ENCODE results near the gene ENAH.
"Not testable (repeated sequence)": the region's sequence is repeated elsewhere in the genome, so short reads cannot be mapped to it uniquely, and the experiment has no call there.

The ENAH gene

GRCh38 chr1:225523263-225523950, 129.5 kb downstream of the ENAH start:
- DNase-seq (ENCODE audit: low read depth) = no peak

DNA sequence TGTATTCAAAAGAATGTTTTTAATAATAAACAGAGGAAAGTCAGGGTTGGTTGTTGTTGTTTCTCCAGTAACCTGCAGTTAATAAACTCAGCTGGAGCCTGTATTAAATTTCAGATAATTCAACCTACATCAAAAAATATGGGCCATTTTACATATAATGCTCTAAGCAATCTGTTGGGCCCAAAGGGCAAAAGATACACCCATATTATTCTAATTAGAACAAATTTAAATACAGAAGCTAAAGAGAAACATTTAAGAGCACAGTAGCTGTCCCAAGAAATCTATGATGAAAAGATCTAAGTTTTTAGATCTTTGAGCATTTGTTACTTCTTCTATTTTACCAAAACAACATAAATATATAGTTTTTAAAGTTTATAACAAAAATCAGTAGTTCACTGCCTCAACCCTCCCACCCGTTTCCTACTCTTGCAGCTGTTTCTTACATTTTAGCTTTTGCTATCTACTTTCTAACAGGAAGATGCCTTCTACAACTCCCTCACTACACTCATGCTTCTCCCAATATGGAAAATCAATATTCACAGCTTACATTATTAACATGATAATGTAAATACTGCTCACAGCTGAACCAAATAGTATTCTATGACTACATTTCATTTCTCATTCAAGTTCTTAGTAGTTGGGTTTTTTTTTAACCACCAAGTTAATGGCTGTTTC, 130.2 kb downstream of the ENAH start:
- no peak for DNase-seq (ENCODE audit: low read depth)

DNA sequence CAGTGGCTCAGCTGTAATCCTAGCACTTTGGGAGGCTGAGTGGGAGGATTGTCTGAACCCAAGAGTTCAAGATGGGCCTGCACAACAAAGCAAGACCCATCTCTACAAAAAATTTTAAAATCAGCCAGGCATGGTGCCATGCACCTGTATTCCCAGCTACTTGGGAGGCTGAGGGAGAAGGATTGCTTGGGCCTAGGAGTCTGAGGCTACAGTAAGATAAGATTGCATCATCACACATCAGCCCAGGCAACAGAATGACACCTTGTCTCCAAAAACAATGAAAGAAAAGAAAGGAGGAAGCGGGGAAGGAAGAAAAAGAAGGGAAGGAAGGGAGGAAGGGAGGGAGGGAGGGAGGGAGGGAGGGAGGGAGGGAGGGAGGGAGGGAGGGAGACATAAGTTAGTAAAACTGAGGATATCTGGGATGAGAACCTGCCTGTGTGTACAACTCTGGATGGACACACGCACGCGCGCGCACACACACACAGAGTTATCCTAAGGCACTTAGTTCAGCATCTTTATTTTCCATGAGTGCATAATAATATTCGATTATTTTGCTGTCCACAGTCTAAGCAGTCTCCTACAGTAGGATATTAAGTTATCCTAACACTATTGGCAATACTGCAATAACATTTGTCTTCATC, 132.2 kb downstream of the ENAH start:
- no peak for DNase-seq (ENCODE audit: low read depth)

GRCh38 chr1:225519166-225519863, 133.6 kb downstream of the ENAH start:
- no peak for DNase-seq (ENCODE audit: low read depth)

- no peak for DNase-seq (ENCODE audit: low read depth)
Observed at GRCh38 chr1:225517697-225518096, 135.2 kb downstream of the ENAH start.

DNA sequence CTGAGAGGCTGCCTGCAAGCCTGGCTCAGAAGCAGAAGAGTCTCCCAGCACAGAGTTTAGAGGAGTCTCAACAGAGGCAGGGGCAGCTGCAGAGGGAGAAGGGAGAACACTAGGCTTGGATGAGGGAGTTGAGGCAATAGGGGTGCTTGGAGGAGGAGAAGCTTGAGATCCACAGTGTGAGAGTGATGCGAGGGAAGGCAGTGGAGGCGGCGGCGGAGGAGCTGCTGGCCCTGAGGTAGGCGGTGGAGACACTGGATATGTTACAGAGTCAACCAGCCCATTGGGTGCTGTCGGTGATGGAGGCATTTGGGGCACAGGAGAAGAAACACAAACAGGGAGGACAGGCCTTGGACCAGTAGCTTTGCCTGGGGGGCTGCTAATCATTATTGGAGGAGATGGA, 135.7 kb downstream of the ENAH start:
- DNase-seq (ENCODE audit: low read depth) = no peak

GRCh38 chr1:225514671-225515081, 138.2 kb downstream of the ENAH start:
- no peak for DNase-seq (ENCODE audit: low read depth)

DNA sequence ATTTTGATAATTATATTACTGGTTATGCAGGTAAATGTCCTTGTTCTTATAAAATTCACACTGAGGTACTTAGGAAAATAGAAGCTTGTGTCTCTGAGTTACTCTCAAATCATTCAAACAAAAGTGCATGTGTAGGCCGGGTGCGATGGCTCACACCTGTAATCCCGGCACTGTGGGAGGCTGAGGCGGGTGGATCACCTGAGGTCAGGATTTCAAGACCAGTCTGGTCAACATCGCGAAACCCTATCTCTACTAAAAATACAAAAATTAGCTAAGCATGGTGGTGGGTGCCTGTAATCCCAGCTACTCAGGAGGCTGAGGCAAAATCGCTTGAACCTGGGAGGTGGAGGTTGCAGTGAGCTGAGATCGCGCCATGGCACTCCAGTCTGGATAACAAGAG, 139.3 kb downstream of the ENAH start:
- DNase-seq (ENCODE audit: low read depth) = not testable (repeated sequence)

DNA sequence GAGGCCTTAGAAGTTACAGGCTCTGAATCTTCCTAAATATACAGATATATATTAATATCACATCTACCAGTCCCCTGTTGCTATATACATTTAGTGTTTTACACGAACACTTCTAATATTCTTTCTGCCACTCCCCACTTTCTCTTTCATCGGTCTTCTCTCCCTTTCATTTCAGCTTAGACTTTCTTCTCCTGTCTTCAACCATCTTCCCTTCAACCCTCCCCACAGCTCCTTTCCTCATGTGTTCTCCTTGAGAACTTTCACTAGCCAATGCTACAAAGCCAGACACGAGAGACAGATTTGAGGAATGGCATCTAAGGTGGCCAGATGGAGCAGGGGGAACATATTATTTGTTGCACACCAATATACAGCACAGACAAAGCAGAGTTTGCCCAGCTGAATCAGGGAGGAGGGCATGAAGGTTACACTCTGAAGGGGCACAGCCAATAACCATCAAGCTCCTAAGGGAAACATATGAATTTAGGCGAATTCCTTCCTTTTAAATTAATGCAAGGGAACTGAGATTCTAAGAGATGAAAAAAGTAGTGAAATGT, 141.0 kb downstream of the ENAH start:
- no peak for DNase-seq (ENCODE audit: low read depth)

- DNase-seq (ENCODE audit: low read depth) = not testable (repeated sequence)
Observed at GRCh38 chr1:225510740-225511139, 142.2 kb downstream of the ENAH start.

- no peak for DNase-seq (ENCODE audit: low read depth)
Observed at GRCh38 chr1:225509770-225510169, 143.2 kb downstream of the ENAH start.

- DNase-seq (ENCODE audit: low read depth) = no peak
Observed at GRCh38 chr1:225509376-225509707, 143.6 kb downstream of the ENAH start.

GRCh38 chr1:225508538-225509375, 144.2 kb downstream of the ENAH start:
- no peak for DNase-seq (ENCODE audit: low read depth)

DNA sequence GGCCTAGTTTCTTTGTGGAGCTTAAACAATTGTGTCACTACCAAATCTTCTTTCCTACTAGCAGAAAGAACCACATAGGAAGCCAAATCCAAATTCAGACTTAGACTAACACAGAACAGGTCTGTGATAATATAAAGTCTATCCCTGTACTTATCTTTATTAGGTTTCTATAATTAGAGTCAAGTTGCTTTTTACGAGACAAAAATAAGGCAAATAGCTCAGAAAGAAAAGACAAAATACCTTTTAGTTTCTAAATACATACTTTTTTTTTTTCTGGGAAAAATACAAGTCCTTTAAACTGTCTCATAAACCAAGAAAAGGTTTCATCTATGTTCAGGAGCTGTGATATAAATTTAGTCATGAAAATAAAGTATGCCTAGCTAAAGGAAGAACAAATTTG, 146.2 kb downstream of the ENAH start:
- DNase-seq (ENCODE audit: low read depth) = no peak

DNA sequence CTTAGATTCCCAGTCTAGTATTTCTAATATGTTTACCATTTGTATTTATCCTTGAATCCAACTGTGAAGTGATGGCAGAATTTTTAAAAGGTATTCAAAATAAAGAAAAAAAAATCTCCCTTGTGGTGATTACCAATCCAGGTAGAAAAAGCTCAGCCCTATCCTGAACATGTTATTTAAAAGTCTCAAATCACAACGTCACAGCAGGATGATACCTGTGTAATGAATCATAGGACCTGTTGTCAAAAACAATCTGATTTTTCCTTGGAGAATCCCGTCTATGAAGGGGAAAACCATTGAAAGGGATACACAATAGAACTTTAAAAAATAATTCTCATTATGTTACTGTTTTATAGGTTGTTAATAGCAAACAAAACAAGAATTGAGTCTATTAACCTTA, 148.1 kb downstream of the ENAH start:
- DNase-seq (ENCODE audit: low read depth) = no peak

- no peak for DNase-seq (ENCODE audit: low read depth)
Observed at GRCh38 chr1:225500624-225501192, 152.2 kb downstream of the ENAH start.

DNA sequence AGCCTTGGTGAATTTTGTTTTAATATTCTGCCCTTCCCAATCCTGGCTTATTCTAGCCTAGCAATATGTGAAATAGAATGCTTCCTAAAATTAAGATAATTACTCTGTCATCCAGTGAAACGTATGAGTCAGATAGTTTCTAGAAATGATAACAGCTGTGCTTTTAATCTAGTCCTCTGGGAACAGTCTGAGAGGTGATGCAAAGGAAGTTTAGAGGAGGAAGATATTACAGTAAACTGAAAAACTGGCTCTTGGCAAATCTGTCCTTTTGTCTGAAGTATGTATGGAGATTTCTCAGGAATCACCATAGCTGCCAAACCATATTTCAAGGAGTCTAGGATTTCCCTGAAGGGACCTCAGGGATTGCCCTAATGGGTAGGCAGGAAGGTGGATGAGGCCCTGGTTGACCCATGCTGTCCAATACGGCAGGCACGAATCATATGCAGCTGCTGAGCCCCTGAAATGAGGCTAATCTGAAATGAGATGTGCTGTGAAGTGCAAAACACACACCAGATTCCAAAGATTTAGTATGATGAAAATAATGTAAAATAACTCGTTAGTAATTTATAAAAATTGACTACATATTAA, 154.3 kb downstream of the ENAH start:
- DNase-seq (ENCODE audit: low read depth) = no peak

GRCh38 chr1:225494789-225495359, 158.0 kb downstream of the ENAH start:
- no peak for DNase-seq (ENCODE audit: low read depth)

GRCh38 chr1:225493591-225494246, 159.2 kb downstream of the ENAH start:
- DNase-seq (ENCODE audit: low read depth) = no peak

DNA sequence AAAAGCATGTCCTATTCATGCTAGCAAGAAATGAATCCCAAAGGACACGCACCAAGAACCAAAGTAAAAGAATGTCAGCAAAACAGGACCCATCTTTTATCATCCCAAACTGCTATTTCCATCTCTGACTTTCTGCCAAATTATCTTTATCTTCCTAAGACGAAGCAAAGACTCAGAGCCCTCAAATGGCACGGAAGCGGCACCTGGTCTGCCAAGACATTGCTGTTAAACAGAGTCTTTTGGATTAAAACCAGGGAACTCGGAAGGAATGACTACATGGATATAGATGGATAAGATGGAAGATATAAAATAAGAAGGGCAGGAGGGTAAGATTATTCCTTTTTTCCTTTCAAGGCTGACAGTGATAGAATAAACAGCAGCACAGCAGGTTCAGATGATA, 164.2 kb downstream of the ENAH start:
- DNase-seq (ENCODE audit: low read depth) = no peak

Measured in activated T-cell treated with anti-CD3 and anti-CD28 coated beads for 1 hour (primary cell).